B cell (primary cell): ENCODE measurements around the gene ITCH. TPM values are rescaled to one million over a fixed set of nuclear protein-coding genes. Genes with fewer than 3 reads are reported as not detected.
A peak's percentile ranks its signal among the peaks of the same experiment; 100 is the strongest.

ENCODE experiments used
- ATAC-seq: fragments of 200-7000 bp; cut with Tn5 transposase; one replicate; pipeline ENCODE4 v1.10.0; 2021; ENCODE audit warnings: low read depth, mild to moderate bottlenecking, moderate number of reproducible peaks, moderate library complexity
- CTCF ChIA-PET: fragments of 350-600 bp; sonication (Branson Sonifier 250); formaldehyde crosslinking; loops from one replicate; lab custom pipeline; 2021; ENCODE audit warnings: antibody characterized with exemption, inconsistent platforms; lab: Charles Lee
- POLR2A ChIA-PET: fragments of 350-600 bp; sonication (Branson Sonifier 250); formaldehyde crosslinking; loops from one replicate; lab custom pipeline; 2021; ENCODE audit warnings: antibody characterized with exemption; lab: Charles Lee
- DNase-seq: peaks from one replicate; pipeline ENCODE4 v3.0.0; 2013
- H2AFZ ChIP-seq: 2 replicates; pipeline ENCODE4 v1.6.1; 2012; ENCODE audit warnings: mild to moderate bottlenecking, low read depth, low read length; ENCODE audit not compliant: insufficient read depth, poor library complexity, severe bottlenecking
- H3K27ac ChIP-seq, 2 donors: 1 replicate in 1 of 2; 2 replicates in 1 of 2; pipeline ENCODE4 v1.5.1; 2012 to 2013; ENCODE audit warnings: low read length in 2 of 2, mild to moderate bottlenecking in 2 of 2, moderate library complexity in 1 of 2
- H3K27me3 ChIP-seq, 4 experiments: fragments of 200-600 bp in 1 of 4; sonication (generic) in 1 of 4; replicated peaks in 1 of 4; 1 replicate in 2 of 4; 2 replicates in 2 of 4; pipeline versions ENCODE4 v1.6.1 to v1.7.0; 2013 to 2016; ENCODE audit warnings: low read length in 3 of 4, mild to moderate bottlenecking in 2 of 4, mixed read lengths in 1 of 4, moderate library complexity in 1 of 4; ENCODE audit not compliant: insufficient read depth in 4 of 4, control insufficient read depth in 3 of 4; ENCODE audit errors: control extremely low read depth in 1 of 4
- H3K36me3 ChIP-seq, 2 experiments: replicated peaks in 1 of 2; 1 replicate in 1 of 2; 2 replicates in 1 of 2; pipeline versions ENCODE4 v1.6.1 to v1.7.1; 2013; ENCODE audit warnings: low read length in 1 of 2; ENCODE audit not compliant: insufficient read depth in 2 of 2, control insufficient read depth in 1 of 2; ENCODE audit errors: control extremely low read depth in 1 of 2, extremely low read depth in 1 of 2
- H3K4me1 ChIP-seq, 2 donors: fragments of 200-600 bp in 1 of 2; sonication (generic) in 1 of 2; 1 replicate in 1 of 2; 2 replicates in 1 of 2; pipeline versions ENCODE4 v1.5.1 to v1.6.1; 2013 to 2017; ENCODE audit warnings: low read length in 2 of 2; ENCODE audit not compliant: control insufficient read depth in 2 of 2, insufficient read depth in 2 of 2
- H3K4me2 ChIP-seq: replicated peaks from 2 replicates; pipeline ENCODE3; 2012; ENCODE audit warnings: mild to moderate bottlenecking, low read depth, low read length; ENCODE audit not compliant: poor library complexity, severe bottlenecking
- H3K4me3 ChIP-seq, 5 experiments: fragments of 200-600 bp in 1 of 5; sonication (generic) in 1 of 5; 1 replicate in 3 of 5; 2 replicates in 2 of 5; pipeline versions ENCODE4 v1.5.1 to v1.7.0; 2011 to 2016; ENCODE audit warnings: low read length in 4 of 5, mild to moderate bottlenecking in 4 of 5, low read depth in 2 of 5, control low read depth in 1 of 5, moderate library complexity in 1 of 5; ENCODE audit not compliant: insufficient read depth in 1 of 5; ENCODE audit errors: control extremely low read depth in 1 of 5, extremely low read depth in 1 of 5
- H3K79me2 ChIP-seq: fragments of 200-600 bp; sonication (generic); one replicate; pipeline ENCODE4 v1.6.0; 2016; ENCODE audit warnings: low read length; ENCODE audit not compliant: control insufficient read depth, insufficient read depth
- H3K9ac ChIP-seq: fragments of 200-600 bp; sonication (generic); 2 replicates; pipeline ENCODE4 v1.6.1; 2017; ENCODE audit warnings: mild to moderate bottlenecking, low read length, moderate library complexity
- H3K9me3 ChIP-seq, 3 donors: one replicate each; pipeline versions ENCODE4 v1.6.1 to v1.7.1; 2013; ENCODE audit warnings: low read length in 2 of 3; ENCODE audit not compliant: control insufficient read depth in 2 of 3, insufficient read depth in 1 of 3; ENCODE audit errors: control extremely low read depth in 1 of 3
- H4K20me1 ChIP-seq: 2 replicates; pipeline ENCODE4 v1.6.0; 2012; ENCODE audit warnings: mild to moderate bottlenecking, low read length; ENCODE audit not compliant: insufficient read depth, control insufficient read depth, poor library complexity, severe bottlenecking
- H3K27ac Mint-ChIP-seq: one replicate; pipeline ENCODE4 v1.8.0; 2021; ENCODE audit warnings: mixed read lengths
- H3K27me3 Mint-ChIP-seq: one replicate; pipeline ENCODE4 v1.8.0; 2021; ENCODE audit warnings: mixed read lengths
- H3K4me1 Mint-ChIP-seq: one replicate; pipeline ENCODE4 v1.8.0; 2021; ENCODE audit warnings: mixed read lengths
- H3K4me3 Mint-ChIP-seq: one replicate; pipeline ENCODE4 v1.8.0; 2021; ENCODE audit warnings: mixed read lengths
- H3K9me3 Mint-ChIP-seq: one replicate; pipeline ENCODE4 v1.8.0; 2022; ENCODE audit warnings: mixed read lengths; ENCODE audit not compliant: insufficient read depth
- EZH2 ChIP-seq: IDR thresholded peaks from 2 replicates; pipeline ENCODE4 v1.6.1; 2012; ENCODE audit warnings: borderline replicate concordance, low read depth, mild to moderate bottlenecking, moderate library complexity, low read length; ENCODE audit not compliant: insufficient read depth, poor library complexity, severe bottlenecking
- WGBS: methylation state at CpG from one replicate; pipeline ENCODE4 v1.1.5; 2013; ENCODE audit warnings: missing lambda C conversion rate; ENCODE audit not compliant: insufficient coverage; 5-methylcytosine and 5-hydroxymethylcytosine counted together
- intact Hi-C: fragments of 100-400 bp; cut with micrococcal nuclease; formaldehyde crosslinking; loops from one replicate; pipeline ENCODE4 v1.10.0; 2022
- polyA plus RNA-seq: library from polyadenylated mRNA; depleted of rRNA; stranded (reverse); fragments of >200 nt; gene quantifications from 2 replicates; pipeline ENCODE4 v1.2.3, GENCODE V29; 2012
- total RNA-seq, 2 donors: library from RNA; stranded (reverse); fragments of 120-200 nt in 1 of 2; gene quantifications; 1 replicate in 1 of 2; 2 replicates in 1 of 2; pipeline versions ENCODE4 v1.2.3 to v1.2.4, GENCODE V29; 2013 to 2022
- TF ChIP-seq, protein P1 (sequence below): fragments of 200-600 bp; IDR thresholded peaks from one replicate; pipeline ENCODE4 v1.8.0; 2022; ENCODE audit warnings: antibody characterized with exemption, mild to moderate bottlenecking

The ITCH gene
- total and polyA plus RNA-seq, 2 donors (not counting 1 experiment from before 2014, with no cell fraction given): 10.0 to 110 TPM

DNA sequence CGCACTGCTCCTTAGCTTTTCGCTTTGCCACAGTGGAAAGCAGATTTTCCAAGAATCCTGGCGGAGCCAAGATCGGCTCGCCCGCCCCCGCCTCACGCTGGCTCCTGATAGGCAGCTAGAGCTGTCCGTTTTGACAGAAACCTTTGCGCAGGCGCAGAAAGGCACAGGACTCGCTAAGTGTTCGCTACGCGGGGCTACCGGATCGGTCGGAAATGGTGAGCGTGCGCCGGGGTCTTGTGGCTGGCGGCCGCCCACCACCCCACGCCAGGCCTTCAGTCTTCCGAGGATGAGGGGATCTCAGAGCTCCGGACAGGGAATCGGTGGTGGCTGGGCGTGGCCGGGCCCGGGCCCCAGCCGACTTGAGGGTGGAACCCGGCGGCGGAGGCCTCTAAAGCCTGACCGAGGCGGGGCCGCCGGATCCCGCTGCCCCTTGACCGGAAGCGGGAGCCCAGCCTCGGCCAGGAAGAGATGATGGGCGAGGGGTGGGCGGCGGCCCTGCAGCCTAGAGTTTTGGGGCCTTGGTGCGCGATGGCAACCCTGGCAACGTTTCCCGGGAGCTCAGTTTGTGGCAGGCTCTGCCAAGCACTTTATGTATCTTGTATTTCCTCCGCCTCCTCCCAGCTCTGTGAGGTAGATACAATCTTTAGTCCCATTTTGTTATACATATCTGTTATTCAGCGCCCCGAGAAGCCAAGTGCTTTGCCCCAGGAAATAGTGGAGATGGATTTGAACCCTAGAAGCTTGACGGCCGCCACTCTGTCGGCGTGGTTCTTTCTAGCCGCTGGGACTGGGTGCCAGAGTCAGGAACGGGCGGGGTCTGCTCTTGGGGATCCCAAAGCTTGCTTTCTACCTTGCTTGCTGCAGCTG, 153.4 kb downstream of the ITCH start, which contains the start of gene DYNLRB1:
Gene DYNLRB1 (plus strand): TSS at position 176 of the 867 bp plus-strand sequence. CDS start 37 bp downstream, at position 213.
- H3K4me3 Mint-ChIP-seq: peak within 1 kb of the TSS; percentile 97
- peaks cover 47% of the 10 kb centered on the region for H3K4me1 Mint-ChIP-seq

More for the DNA sequence above, 153.4 kb downstream of the ITCH start, which contains the start of gene DYNLRB1:
- Histone ChIP-seq H2AFZ (peak within 1 kb of the TSS; percentile 90), H3K9ac (peak within 1 kb of the TSS; percentile 94), H3K4me2 (peak within 1 kb of the TSS; percentile 83), H3K79me2 (peaks cover 57% of the 10 kb centered on the region), H3K27me3 (no peaks in the 10 kb centered on the region), H3K36me3 (peaks cover 3 to 5% of the 10 kb centered on the region in 2 experiments), H3K27ac (peak within 1 kb of the TSS; percentile 31 to 85), H3K4me1 (peaks cover 5 to 10% of the 10 kb centered on the region in 2 donors), H4K20me1 (peaks cover 22% of the 10 kb centered on the region), H3K4me3 (peak within 1 kb of the TSS; percentile 66 to 99 (median 95)), H3K9me3 (no peaks in the 10 kb centered on the region)
- peak; percentile 95 for DNase-seq
- CTCF ChIA-PET: interaction anchor here (0.6 to 5.3 kb wide), 20 partner anchors 9 to 326 kb away, joined by 3 to 38 read pairs (median 4); partner anchors contain the start of genes MAP1LC3A and TP53INP2
- ATAC-seq: peak; percentile 83
- WGBS: under 1% methylated on average over 55 of the region's 59 CpGs
- H3K27me3 Mint-ChIP-seq: no peaks in the 10 kb centered on the region
- TF ChIP-seq EZH2: no peak
- TF ChIP-seq, protein P1, sequence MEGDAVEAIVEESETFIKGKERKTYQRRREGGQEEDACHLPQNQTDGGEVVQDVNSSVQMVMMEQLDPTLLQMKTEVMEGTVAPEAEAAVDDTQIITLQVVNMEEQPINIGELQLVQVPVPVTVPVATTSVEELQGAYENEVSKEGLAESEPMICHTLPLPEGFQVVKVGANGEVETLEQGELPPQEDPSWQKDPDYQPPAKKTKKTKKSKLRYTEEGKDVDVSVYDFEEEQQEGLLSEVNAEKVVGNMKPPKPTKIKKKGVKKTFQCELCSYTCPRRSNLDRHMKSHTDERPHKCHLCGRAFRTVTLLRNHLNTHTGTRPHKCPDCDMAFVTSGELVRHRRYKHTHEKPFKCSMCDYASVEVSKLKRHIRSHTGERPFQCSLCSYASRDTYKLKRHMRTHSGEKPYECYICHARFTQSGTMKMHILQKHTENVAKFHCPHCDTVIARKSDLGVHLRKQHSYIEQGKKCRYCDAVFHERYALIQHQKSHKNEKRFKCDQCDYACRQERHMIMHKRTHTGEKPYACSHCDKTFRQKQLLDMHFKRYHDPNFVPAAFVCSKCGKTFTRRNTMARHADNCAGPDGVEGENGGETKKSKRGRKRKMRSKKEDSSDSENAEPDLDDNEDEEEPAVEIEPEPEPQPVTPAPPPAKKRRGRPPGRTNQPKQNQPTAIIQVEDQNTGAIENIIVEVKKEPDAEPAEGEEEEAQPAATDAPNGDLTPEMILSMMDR: no peak
- peak within 1 kb of the TSS; percentile 97 for H3K27ac Mint-ChIP-seq
- H3K9me3 Mint-ChIP-seq: no peaks in the 10 kb centered on the region
- intact Hi-C loops: loop anchor here (1.0 to 5.0 kb wide), 6 partner anchors 42 to 524 kb away; partner anchors contain the start of genes EIF2S2, MAP1LC3A, PIGU and RALY
- POLR2A ChIA-PET: interaction anchor here (0.6 to 0.9 kb wide), 5 partner anchors 153 to 1573 kb away, joined by 3 to 8 read pairs (median 4); partner anchors contain the start of genes ITCH and PIGU
